HG03039 (cell line): ENCODE measurements around the gene TNFRSF4.
A peak's percentile ranks its signal among the peaks of the same experiment; 100 is the strongest.

ENCODE experiments used
- ATAC-seq: cut with Tn5 transposase; IDR thresholded peaks from one replicate; pipeline ENCODE4 v1.9.1; 2021; ENCODE audit warnings: mild to moderate bottlenecking, moderate library complexity; ENCODE audit not compliant: unreplicated experiment

The TNFRSF4 gene

DNA sequence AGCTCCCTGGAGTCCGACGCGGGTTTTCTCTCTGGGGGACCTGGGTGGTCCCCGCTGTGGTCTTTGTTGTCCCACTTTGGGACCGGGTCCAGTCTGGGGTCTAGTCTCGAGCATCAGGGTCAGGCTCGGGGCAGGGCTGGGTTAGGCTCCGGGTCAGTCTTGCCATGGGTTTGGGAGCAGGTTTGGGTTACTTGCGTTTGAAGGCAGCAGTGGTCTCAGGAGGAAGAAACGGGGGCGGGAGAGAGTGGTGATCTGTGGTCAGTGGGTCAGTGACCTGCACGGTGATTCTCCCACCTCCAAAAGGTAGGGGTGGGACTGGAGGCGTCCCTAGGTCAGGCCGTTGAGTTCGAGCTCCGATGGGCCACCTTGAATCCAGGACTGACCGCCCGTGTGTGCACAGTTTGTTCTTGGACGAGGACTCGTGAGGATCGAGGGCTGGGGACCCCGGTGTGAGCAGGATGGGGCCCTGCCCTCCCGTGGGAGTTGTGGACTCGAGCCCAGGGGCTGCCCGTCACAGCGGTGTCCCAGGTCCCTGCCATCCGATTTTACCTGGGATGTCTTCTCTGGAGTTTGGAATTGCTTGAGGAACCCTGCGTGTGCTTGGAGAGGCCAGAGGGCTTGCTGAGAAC is 20.3 kb upstream of the TNFRSF4 start:
- ATAC-seq = no peak

DNA sequence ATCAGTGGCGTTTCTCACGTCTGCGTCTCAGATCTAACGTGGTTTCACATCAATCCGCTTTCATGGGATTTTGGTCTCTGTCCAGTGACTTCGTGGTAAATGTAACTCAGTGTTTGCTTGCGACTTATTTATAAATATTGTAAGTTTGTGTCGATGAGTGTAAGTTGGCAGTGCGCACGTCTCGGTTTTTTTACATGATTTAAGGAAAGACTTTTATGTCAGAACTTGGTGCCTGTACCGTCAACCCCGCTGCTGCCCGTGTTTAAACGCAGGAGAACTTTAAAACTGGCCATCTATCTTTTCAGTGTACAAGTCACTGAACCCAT is 19.6 kb upstream of the TNFRSF4 start:
- ATAC-seq = no peak

DNA sequence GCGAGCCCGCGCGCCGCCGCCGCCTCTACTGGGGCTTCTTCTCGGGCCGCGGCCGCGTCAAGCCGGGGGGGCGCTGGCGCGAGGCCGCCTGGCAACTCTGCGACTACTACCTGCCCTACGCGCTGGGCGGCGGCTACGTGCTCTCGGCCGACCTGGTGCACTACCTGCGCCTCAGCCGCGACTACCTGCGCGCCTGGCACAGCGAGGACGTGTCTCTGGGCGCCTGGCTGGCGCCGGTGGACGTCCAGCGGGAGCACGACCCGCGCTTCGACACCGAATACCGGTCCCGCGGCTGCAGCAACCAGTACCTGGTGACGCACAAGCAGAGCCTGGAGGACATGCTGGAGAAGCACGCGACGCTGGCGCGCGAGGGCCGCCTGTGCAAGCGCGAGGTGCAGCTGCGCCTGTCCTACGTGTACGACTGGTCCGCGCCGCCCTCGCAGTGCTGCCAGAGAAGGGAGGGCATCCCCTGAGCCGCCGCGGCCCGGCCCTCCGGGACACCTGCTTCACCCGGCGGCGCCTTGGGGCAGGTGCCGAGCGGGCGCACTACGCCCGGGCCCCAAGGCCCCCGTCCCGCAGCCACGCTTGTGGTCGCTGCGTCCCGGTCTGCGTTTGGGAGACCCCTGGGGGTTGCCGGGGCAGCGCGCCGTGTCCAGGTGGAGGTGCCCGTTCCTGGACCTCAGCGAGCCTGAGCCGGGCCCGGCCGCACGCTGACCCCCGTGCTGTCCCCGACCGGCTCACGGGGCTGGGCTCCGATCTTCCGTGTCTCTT is 19.0 kb upstream of the TNFRSF4 start:
- no peak for ATAC-seq

DNA sequence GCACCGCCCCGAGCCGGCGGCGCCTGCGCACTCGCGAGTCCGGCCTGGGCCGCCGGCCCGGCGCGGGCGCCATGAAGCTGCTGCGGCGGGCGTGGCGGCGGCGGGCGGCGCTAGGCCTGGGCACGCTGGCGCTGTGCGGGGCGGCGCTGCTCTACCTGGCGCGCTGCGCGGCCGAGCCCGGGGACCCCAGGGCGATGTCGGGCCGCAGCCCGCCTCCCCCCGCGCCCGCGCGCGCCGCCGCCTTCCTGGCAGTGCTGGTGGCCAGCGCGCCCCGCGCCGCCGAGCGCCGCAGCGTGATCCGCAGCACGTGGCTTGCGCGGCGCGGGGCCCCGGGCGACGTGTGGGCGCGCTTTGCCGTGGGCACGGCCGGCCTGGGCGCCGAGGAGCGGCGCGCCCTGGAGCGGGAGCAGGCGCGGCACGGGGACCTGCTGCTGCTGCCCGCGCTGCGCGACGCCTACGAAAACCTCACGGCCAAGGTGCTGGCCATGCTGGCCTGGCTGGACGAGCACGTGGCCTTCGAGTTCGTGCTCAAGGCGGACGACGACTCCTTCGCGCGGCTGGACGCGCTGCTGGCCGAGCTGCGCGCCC is 18.3 kb upstream of the TNFRSF4 start, which contains the start of gene B3GALT6:
TSS of gene B3GALT6 (plus strand) at position 30 of the 588 bp plus-strand sequence. CDS start at position 72, 42 bp downstream.
- peak; percentile 2 for ATAC-seq

DNA sequence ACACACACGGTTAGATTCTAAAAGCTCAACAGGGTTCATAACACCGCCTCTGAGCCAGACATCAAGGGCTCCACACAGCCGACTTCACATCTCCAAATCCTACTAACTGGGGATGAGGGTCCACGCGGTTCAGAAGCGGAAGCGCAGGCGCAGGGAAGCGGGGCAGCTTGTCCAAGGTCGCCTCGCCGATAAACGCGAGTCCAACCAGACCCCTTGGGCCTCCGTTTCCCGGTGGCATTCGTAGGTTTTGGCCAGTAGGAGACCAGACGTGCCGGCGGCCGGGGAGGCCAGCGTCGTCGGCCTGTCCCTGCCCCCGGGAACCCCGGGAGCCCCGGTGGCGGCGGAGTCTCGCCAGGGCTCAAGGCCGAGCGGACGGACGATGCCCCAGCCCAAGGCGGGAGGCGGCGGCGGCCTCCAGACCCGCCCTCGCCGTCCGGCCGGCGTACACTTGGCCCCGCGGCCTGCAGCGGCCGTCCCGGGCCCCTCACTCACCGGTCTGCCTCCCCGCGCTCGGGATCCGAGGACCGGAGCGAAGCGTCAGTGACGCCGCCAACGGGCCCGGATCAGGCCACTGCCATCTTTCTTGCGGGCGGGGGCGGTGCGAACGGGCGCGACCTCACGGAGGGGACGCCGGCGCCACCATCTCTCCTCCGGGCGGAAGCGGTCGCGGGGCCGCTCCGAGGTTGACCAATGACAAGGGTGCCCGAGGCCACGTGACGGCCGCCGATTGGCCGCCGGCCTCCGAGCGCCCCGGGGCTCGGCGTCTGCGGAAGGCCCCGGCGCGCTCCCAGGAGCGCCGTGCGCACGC is 17.7 kb upstream of the TNFRSF4 start, which contains the start of gene SDF4:
TSS of gene SDF4 (minus strand) at position 602 of the 808 bp plus-strand sequence. CDS start 3,229 bp downstream, outside the sequence.
- peak; percentile 87 for ATAC-seq

DNA sequence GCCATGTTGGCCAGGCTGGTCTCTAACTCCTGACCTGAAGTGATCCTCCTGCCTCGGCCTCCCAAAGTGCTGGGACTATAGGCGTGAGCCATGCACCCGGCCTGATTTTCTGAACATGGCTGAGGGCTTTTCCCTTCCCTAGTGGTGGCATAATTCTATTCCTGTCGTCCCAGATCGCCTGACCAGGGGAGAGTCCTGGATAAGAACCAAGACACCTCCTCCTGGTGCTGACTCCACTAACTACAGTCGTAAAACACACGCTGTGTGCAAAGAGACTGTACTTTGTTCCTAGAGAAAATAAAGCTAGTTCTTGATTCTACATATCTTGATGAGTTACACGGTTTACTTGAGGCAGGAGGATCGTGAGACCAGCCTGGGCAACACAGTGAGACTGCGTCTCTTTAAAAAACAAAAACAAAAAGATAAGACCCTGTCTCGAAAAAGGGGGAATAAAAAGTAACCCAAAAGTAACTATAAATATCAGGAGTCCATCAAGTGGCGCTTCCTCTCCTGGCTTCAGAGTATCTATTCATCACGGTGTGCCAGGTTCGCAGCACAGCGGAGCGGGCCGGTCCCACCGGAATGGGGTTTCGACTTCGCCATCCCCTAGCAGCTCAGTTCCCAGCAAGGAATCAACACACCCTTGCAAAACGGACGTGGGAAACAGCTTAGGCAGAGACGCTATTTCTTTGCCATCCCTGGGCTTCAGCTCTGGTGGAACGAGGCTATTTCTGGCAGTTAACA is 16.9 kb upstream of the TNFRSF4 start:
- no peak for ATAC-seq

DNA sequence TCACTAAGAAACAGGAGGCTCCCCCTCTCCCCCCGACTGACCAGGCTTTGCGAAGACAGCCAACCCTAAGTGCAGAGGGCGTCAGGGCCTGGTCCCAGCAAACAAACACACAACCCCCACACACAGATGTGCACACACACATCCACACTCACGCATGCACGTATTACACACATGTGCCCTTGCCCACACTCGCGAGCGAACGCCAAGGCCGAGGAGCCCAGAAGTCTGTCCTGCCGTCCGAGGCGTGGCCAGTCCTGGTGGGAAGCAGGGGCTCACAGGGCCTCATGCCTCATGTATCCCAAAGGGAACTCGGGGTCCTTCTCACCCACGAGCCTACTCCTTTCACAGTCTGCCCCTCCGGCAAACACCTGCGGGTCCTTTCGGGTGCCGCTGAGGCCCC is 15.8 kb upstream of the TNFRSF4 start:
- ATAC-seq = no peak

DNA sequence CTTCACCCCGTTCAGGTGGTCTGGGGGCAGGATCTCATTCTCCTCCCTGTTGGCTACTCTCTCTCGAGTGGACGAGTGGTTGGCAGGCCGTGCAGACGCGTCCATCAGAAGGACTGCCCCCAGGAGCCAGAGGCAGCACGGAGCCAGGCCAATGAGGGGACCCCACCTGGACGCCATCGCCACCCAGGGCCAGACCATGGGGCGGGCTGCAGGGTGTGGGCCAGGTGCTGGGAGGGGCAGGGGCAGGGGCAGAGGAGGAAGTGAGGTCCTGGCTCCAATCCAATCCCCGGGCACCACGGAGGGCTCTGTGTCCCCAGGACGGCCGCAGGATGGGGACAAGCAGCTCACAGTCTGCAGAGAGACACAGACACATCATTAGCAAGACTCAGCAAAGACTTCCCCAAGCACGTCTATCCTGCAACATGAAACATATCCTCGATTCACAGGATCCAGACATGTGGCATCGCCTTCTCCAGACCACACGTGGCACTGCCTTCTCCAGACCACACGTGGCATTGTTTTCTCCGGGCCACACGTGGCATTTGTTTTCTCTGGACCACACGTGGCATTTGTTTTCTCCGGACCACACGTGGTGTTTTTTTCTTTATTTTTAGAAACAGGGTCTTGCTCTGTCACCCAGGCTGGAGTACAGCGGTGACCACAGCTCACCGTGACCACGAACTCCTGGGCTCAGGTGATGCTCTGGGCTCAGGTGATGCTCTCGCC is 14.8 kb upstream of the TNFRSF4 start:
- no peak for ATAC-seq

DNA sequence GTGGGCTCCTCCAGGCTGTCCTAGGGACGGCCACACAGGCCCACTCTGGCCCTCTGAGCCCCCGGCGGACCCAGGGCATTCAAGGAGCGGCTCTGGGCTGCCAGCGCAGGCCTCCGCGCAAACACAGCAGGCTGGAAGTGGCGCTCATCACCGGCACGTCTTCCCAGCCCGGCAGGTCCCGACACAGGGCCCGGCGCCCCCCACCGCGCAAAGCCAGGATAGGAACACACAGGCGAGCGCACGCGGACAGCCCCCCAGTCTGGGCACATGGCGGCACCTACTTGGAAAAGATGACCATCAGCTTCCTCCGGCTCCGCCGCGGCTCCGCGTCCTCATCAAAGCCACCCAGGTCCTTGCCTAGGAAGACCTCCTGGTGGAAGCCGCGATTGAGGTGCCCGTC is 14.2 kb upstream of the TNFRSF4 start:
- no peak for ATAC-seq

DNA sequence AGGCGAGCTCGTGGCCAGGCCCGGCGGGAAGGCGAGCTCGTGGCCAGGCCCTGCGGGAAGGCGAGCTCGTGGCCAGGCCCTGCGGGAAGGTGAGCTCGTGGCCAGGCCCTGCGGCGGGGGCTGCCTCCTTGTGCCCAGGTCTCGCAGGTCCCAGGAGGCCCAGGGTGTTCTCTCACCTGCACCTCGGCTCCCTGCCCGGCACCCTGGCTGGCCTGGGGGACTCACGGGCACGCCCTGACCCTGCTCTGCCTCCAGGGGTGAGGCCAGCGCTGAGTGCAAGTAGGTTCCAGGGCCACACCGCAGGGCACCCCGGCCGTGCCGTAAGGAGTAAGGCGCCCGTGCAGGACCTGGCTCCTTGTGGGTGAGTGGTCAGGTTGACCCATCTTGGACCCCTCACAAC is 13.4 kb upstream of the TNFRSF4 start:
- ATAC-seq = no peak

DNA sequence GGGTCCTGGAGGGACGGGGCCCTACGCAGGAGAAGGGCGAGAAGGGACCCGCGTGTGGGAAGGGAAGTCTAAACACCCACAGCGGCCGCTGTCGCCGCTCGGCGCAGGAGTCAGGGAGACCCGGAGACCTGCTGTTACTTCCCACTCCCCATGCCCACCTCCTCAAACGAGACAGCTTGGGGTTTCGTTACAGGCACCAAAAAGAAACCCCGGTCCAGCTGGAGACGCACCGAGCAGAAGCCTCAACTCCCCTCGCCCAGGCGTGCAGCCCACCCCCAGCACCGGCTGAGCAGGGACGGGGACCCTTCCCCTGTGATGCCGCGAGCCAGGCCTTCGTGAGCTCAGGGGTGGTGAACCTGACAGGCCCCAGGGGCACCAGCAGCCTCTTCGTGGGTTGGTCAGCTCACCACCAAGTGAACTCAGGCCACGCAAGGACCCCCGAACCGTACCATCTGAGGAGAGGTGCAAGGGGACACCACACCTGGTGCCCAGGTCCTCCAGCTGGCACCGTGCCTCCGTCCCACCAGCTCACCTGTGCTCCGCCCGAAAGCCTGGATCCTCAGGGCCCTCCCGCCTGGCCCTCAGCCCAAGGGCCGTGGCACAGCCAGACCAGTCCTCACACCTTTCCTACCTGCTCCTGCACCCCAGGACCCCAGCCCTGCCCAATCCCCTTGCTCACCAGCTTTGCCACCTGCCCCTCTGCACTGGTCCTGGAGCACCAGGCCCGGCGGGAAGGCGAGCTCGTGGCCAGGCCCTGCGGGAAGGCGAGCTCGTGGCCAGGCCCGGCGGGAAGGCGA is 12.8 kb upstream of the TNFRSF4 start:
- no peak for ATAC-seq

DNA sequence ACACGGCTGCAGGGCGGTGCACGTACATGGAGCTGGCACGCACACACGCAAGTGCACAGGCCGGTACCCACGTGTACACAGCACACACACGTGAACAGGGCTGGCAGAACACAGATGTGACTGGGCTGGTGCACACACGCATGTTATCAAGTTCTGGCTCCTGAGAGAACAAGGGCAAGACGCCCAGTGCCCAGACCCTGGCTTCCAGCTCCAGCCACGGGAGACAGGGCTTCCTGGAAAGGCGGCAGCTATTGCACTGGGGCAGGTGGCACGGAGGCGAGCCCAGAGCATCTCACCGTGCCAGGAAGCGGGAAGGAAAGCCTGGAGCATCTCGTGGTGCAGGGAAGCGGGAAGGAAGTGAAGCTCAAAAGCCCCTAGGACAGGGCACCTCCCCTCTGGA is 12.0 kb upstream of the TNFRSF4 start:
- ATAC-seq = no peak

DNA sequence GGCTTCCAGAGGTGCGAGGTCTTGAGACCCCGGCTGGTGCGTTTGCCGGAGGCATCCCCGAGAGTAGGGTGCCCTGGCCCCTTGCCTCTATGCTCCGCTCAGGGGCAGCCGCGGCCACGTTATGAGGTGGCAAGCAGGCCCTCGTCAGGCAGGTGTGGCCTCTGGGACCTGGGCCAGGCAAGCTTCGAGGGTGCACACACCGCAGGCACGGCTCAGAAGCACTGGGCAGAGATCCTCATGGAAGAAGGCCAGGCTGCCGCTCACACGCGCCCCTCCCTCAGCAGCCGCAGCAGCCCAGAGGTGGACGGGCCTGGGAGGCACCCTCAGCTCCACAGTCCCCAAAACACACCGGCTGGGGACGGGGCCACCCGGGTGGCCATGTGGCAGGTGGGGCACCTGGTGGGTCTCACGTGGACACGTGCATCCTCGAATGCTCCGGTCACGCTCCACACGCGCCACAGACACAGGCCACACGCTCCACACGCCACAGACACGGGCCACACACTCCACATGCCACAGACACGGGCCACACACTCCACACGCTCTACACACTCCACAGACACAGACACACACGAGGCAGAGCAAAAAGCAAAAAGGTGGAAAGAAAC is 11.4 kb upstream of the TNFRSF4 start:
- no peak for ATAC-seq

DNA sequence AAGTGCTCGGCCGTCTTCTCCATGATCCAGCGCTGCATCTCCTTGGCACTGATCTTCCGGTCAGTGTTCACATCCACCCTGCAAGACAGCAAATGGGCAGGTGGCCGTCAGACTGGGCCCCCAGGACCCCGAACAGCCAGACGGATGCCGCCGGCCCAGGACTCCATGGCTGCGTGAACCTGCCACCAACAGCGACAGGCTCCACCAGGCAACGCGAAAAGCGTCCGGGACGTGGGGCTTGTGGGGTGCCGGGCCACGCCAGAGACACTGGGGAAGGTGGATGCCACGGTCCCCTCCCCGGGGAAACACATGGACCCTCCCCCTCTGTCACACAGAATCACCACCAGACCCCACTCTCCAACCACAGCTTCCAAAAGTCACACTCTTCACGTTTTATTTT is 9.9 kb upstream of the TNFRSF4 start:
- no peak for ATAC-seq

DNA sequence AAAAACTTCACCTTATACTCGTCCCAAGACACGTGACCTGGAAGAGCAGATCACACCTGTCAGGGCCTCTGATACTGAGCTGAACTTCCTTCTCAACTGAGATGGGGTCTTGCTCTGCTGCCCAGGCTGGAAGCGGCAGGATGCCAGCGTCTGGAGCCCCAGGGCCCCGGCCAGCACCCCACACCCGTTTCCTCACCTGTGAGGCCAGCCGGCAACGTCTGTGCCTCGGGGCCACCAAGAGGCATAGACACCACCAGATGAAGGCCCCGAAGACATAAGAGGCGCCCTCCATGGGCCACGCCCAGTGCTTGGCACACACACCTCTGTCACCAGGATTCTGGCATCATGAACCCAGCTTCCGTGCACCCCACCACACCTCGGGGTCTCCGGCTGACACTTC is 9.4 kb upstream of the TNFRSF4 start:
- no peak for ATAC-seq

DNA sequence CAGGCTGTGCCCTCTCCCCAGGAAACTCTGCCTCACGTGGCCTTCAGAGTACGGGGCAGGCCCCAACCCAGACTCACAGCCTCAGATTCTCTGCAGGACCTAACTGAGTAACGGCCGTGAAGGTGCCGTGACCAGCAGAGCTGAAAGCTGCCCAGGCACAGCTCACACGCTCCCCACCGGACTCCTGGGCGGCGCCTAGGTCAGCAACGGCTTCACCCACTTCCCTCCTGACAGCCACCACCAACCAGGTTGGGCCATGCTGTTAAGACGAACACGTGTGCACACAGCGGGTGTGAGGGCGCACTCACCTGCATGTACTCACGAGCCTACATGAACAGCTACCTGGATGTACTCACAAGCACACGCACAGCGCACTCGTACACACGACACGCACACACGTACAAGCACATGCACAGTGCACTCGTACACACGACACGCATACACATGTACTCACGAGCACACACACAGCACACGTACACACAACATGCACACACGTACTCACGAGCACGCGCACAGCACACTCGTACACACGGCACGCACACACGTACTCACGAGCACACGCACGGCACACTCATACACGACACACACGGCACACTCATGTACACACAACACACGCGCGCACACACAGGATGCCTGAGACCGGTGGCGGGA is 8.7 kb upstream of the TNFRSF4 start:
- ATAC-seq = no peak

DNA sequence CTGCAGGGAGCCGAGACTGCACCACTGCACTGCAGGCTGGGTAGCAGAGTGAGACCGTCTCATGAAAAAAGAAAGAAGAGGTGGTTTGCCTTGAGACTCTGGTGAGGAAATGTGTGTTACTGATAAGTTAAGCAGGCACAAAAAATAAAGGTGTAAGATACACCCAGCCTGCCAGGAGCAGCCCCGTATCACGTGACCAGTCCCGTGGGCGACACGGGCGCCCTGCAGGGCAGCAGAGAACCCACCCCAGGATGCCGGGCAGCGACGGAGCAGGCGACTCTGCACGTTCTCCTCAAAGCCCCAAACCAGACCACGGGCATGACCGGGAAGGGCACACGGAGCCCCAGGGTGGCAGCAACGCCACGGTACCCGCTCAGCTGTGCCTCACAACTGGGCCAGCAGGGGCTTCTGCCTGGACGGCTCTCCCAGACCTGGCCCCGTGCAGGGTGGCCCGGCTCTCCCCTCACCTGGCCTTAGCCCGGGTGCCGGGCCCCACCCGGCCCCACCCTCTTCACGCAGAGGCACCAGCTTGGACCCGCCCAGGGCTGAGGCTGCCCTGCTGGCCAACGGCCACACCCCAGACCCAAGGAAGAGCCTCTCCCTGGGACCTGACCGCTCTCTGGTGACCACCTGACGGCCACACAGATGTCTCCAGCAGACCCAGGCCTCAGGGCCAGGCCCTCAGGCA is 8.1 kb upstream of the TNFRSF4 start:
- no peak for ATAC-seq

DNA sequence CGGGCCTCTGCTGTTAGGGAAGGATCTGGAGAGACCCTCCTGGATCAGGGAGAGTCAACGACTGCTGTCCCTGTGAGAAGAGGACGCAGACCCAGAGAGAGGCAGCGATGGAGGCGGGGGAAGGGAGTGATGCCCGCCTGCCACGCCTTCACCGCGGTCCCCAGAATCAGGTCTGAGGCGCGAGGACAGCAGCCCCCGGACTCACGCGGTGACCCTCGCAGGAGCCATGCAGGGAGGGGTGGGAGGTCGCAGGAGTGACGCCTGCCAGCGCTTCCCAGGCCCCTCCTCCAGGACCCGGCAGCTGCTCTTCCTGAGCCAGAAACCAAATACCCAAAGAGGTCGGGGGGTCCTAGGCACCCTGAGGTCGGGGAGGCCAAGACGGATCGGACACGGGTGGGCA is 6.2 kb upstream of the TNFRSF4 start:
- ATAC-seq = no peak
